ENCODE data around the gene OR7A10.
"Not testable (repeated sequence)": the region's sequence is repeated elsewhere in the genome, so short reads cannot be mapped to it uniquely, and the experiment has no call there.

The OR7A10 gene

DNA sequence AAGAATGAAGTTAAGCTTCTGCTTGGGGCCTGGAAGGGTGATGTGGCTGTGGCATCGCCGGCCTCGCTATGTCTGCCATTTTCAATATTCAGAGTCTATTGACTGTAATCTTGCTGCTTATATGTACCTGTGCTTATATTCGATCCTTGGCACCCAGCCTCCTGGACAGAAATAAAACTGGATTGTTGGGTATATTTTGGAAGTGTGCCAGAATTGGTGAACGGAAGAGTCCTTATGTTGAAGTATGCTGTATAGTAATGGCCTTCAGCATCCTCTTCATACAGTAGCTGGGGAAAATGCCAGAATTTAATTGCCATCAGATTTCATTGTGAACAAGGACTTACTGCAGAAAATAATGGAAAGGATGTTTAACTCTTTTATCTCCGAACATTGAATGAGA, 56.5 kb downstream of the OR7A10 start:
- not testable (repeated sequence) for DNase-seq

All from activated effector memory CD4-positive, alpha-beta T cell treated with anti-CD3 and anti-CD28 coated beads, Interleukin-2, amount 50 U/mL, for 16 hours (primary cell).